HG02852 (cell line): ENCODE data around the gene SYNPO.

Source experiments
- ATAC-seq: cut with Tn5 transposase; IDR thresholded peaks from one replicate; pipeline ENCODE4 v1.9.1; 2021; ENCODE audit warnings: mild to moderate bottlenecking, moderate library complexity; ENCODE audit not compliant: unreplicated experiment

Gene SYNPO

DNA sequence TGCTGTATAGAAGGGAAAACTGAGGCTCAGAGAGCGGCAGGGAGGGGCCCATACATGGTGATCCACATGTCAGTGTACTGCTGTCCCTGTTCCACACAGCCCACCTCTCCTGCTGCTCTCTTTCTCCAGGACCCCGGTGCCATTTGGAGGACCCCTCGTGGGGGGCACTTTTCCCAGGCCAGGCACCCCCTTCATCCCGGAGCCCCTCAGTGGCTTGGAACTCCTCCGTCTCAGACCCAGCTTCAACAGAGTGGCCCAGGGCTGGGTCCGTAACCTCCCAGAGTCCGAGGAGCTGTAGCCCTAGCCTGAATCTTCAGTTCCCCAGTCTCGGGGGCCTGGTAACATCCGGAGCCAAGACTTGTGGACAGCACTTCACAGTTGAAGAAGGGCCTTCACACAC, 36.1 kb downstream of the SYNPO start:
- no peak for ATAC-seq

GRCh38 chr5:150689120-150689519, 48.7 kb downstream of the SYNPO start:
- ATAC-seq, result no peak

DNA sequence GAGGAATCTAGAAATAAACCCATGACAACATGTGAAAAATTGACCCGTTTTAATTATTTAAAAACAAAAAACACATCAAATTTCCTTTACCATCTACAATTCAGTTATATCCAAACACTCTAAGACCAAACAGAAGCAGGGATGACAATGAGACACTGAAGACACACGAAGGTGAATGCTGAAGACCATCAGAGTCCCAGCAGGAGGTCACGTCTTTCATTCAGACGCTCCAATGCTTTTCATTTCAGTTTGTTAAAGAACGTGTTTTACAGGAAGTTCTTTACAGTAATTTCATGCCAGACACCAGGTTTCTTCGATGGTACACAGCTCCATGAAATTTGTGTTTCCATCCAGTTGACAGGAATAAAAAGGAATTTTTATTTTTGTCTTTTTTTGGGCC, 50.3 kb downstream of the SYNPO start:
- ATAC-seq, result no peak

GRCh38 chr5:150692276-150692675, 51.8 kb downstream of the SYNPO start:
- no peak for ATAC-seq

DNA sequence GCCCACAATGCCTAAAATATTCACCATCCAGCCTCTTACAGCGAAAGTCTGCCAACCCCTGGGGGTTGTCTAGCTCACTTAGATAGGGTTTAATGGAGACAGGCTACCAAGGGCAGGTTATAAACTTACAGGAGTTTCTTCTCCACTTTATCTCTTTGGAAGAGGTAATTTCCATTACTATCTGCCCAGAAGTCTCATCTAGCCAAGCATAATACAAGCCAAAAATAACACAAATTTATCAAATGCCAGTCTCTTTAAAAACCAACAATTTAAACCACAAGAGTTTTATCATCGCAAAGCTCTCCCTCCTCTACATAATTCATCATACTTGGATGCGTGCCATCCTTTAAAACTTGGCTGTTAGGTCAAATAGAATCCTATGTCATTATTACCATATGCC, 54.2 kb downstream of the SYNPO start:
- ATAC-seq, result no peak

DNA sequence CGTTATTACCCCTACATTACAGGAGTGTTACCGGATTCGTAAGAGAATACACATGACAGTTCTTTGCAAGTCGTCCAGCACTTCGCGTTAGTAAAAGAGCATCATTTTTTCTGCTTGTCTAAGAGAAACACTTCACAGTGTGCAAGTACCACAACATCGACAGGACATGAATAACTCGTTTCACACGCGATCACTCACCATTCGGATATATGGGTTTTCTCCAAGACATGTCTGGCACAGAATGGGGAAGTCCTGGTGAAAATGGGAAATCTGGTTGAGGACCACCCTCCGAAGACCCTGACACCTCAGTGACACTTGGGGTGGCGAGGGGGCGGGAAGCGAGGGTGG, 59.8 kb downstream of the SYNPO start:
- no peak for ATAC-seq

- peak; percentile 95 for ATAC-seq
Observed at GRCh38 chr5:150700594-150701377, 60.3 kb downstream of the SYNPO start, which contains the start of gene RBM22. TSS of gene RBM22 (minus strand) at chr5:150701062. CDS start at chr5:150700985, 77 bp downstream.

DNA sequence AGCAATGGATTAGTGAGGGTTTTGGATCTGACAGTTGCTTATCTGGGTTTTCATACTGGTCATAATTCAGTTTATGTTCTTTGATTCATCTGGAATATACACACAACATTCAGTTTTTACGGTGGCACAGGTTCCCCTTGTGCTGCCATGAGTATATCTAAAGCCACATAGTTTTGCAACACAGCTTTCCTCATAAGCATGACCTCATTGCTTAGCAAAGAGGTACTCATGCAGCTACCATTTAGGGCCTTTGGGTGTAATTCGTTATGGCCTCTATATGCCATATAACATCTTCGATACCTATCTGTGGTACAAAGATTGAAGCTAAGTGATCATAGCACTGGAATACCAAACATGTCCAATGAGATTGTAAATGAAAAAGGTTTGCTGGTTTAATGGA, 63.3 kb downstream of the SYNPO start:
- ATAC-seq, result no peak

DNA sequence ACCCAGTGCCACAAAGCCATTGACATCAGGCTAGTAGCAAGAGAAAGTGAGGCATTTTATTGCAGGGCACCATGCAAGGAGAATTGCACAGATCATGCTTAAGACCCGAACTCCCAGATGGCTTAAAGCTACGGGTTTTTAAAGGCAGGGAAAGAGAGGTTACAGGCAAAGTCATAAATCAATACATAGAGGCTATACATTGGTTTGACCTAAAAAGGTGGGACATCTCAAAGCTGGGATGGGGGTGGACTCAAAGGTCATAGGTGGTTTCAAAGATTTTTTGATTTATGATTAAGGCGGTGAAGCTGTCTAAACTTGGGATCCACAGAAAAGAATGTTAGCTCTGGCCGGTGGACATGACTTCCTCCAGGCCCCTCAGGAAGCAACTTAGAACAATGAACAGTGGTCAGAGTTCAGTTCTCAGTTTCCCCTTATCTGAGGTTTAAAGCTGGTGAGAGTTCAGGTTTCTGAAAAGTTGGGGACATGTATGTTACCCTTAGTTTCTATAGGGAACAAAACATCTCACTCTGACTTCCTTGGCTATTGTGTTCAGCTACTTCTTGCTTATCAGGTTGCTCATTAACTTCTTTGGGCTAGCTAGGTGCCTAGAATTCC, 66.4 kb downstream of the SYNPO start:
- no peak for ATAC-seq
